Body of pancreas (tissue), 4 donors: Measurements from ENCODE around the gene HSF2.

ENCODE experiments used
- POLR2A ChIP-seq, 3 donors: fragments of 450-650 bp; IDR thresholded peaks; one replicate each; pipeline ENCODE4 v1.6.1; 2016; ENCODE audit warnings: antibody characterized with exemption in 3 of 3, mild to moderate bottlenecking in 2 of 3
- TF ChIP-seq, protein P1 (sequence below), 7 experiments: fragments of 450-650 bp in 4 of 7; fragments of 200-600 bp in 3 of 7; sonication (generic) in 3 of 7; IDR thresholded peaks; one replicate each; pipeline ENCODE4 v1.5.1; 2016 to 2019; ENCODE audit warnings: antibody characterized with exemption in 7 of 7

DNA sequence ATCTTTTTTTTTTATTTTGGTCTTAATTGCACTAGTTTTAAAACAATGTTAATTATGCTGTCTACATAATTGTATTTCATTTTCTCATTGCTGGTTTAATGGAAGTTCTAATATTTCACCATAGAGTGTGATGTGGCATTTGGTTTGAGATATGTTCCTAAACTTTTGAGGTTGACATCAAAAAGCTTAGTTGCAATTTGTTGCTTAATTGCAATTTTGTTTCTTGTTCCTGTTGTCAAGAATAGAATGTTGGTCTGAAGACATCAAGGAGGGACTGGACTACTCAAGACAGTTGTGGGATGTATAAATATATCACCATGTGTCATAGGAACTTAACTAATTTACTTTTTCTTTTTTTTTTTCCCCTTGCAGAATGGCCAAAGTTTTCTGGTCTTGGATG, 12.5 kb downstream of the HSF2 start:
- TF ChIP-seq POLR2A (IDR thresholded peaks at IDR 0.05) = no peak
- TF ChIP-seq, protein P1, sequence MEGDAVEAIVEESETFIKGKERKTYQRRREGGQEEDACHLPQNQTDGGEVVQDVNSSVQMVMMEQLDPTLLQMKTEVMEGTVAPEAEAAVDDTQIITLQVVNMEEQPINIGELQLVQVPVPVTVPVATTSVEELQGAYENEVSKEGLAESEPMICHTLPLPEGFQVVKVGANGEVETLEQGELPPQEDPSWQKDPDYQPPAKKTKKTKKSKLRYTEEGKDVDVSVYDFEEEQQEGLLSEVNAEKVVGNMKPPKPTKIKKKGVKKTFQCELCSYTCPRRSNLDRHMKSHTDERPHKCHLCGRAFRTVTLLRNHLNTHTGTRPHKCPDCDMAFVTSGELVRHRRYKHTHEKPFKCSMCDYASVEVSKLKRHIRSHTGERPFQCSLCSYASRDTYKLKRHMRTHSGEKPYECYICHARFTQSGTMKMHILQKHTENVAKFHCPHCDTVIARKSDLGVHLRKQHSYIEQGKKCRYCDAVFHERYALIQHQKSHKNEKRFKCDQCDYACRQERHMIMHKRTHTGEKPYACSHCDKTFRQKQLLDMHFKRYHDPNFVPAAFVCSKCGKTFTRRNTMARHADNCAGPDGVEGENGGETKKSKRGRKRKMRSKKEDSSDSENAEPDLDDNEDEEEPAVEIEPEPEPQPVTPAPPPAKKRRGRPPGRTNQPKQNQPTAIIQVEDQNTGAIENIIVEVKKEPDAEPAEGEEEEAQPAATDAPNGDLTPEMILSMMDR (IDR thresholded peaks at IDR 0.05) = no peak
